Keratinocyte (primary cell): ENCODE measurements around the gene TDRD1. TPM values are rescaled to one million over a fixed set of nuclear protein-coding genes. Genes with fewer than 3 reads are reported as not detected.

ENCODE experiments used
- DNase-seq: peaks from one replicate; pipeline ENCODE4 v3.0.0-alpha.2; 2011; ENCODE audit warnings: low read depth, missing footprints, low spot score
- FAIRE-seq: peaks from 2 replicates; lab custom pipeline; 2011; peaks lifted over from hg19 to GRCh38; lab: Jason Lieb, UNC
- H2AFZ ChIP-seq: 2 replicates; pipeline ENCODE4 v1.6.0; 2012; ENCODE audit warnings: low read length, control low read depth, inconsistent platforms; ENCODE audit not compliant: control insufficient read depth
- H3K27ac ChIP-seq: 2 replicates; pipeline ENCODE4 v1.5.1; 2011; ENCODE audit warnings: low read length; ENCODE audit not compliant: control insufficient read depth, insufficient read depth
- H3K27me3 ChIP-seq: 3 replicates; pipeline ENCODE4 v1.6.0; 2011; ENCODE audit warnings: low read length; ENCODE audit not compliant: control insufficient read depth, insufficient read depth; ENCODE audit errors: extremely low read depth
- H3K36me3 ChIP-seq, 2 experiments: 2 replicates in 1 of 2; 3 replicates in 1 of 2; pipeline ENCODE4 v1.5.1; 2011; ENCODE audit warnings: low read length in 2 of 2, mild to moderate bottlenecking in 1 of 2; ENCODE audit not compliant: control insufficient read depth in 2 of 2, insufficient read depth in 2 of 2; ENCODE audit errors: extremely low read depth in 1 of 2
- H3K4me1 ChIP-seq: 3 replicates; pipeline ENCODE4 v1.5.1; 2011; ENCODE audit warnings: low read length; ENCODE audit not compliant: control insufficient read depth, insufficient read depth; ENCODE audit errors: extremely low read depth
- H3K4me2 ChIP-seq: 3 replicates; pipeline ENCODE4 v1.6.0; 2011; ENCODE audit warnings: low read depth, low read length; ENCODE audit not compliant: control insufficient read depth, insufficient read depth; ENCODE audit errors: extremely low read depth
- H3K4me3 ChIP-seq, 3 experiments: fragments of 200-600 bp in 1 of 3; sonication (generic) in 1 of 3; 2 replicates in 2 of 3; 3 replicates in 1 of 3; pipeline ENCODE4 v1.5.1; 2011 to 2016; ENCODE audit warnings: low read length in 3 of 3, mild to moderate bottlenecking in 3 of 3, control low read depth in 2 of 3, inconsistent platforms in 1 of 3, low read depth in 1 of 3, mixed read lengths in 1 of 3, mixed run types in 1 of 3, moderate library complexity in 1 of 3; ENCODE audit not compliant: control insufficient read depth in 2 of 3, insufficient read depth in 2 of 3; ENCODE audit errors: extremely low read depth in 1 of 3
- H3K79me2 ChIP-seq: 2 replicates; pipeline ENCODE4 v1.6.0; 2012; ENCODE audit warnings: low read length; ENCODE audit not compliant: control insufficient read depth, insufficient read depth
- H3K9ac ChIP-seq: 3 replicates; pipeline ENCODE4 v1.6.0; 2011; ENCODE audit warnings: low read length; ENCODE audit not compliant: control insufficient read depth, insufficient read depth; ENCODE audit errors: extremely low read depth
- H3K9me1 ChIP-seq: 3 replicates; pipeline ENCODE4 v1.6.0; 2011; ENCODE audit warnings: low read length; ENCODE audit not compliant: control insufficient read depth, insufficient read depth; ENCODE audit errors: extremely low read depth
- H3K9me3 ChIP-seq: 2 replicates; pipeline ENCODE4 v1.5.1; 2012; ENCODE audit warnings: low read depth, low read length; ENCODE audit not compliant: control insufficient read depth
- H4K20me1 ChIP-seq: 3 replicates; pipeline ENCODE4 v1.6.0; 2011; ENCODE audit warnings: low read length; ENCODE audit not compliant: control insufficient read depth, insufficient read depth; ENCODE audit errors: extremely low read depth
- CTCF ChIP-seq, 3 experiments: IDR thresholded peaks in 1 of 3; conservative IDR thresholded peaks in 1 of 3; optimal IDR thresholded peaks in 1 of 3; 2 replicates in 2 of 3; 3 replicates in 1 of 3; pipeline versions ENCODE3 to v1.5.1; 2011; ENCODE audit warnings: low read length in 3 of 3, mild to moderate bottlenecking in 3 of 3, moderate library complexity in 2 of 3, control low read depth in 1 of 3, inconsistent platforms in 1 of 3; ENCODE audit not compliant: insufficient read depth in 2 of 3; ENCODE audit errors: extremely low read depth in 1 of 3
- EZH2 ChIP-seq: IDR thresholded peaks from one replicate; pipeline ENCODE4 v1.6.1; 2012; ENCODE audit warnings: inconsistent platforms, mild to moderate bottlenecking, low read length, moderate library complexity
- dilution Hi-C: fragments of 300-500 bp; cut with MboI; formaldehyde crosslinking; loops from one replicate; pipeline ENCODE4 v1.7.0; 2020; ENCODE audit warnings: low sequenced_read_pairs; ENCODE audit not compliant: extremely low pct_ligation_motif_present
- polyA plus RNA-seq, 5 experiments: library from polyadenylated mRNA; depleted of rRNA in 3 of 5; stranded (reverse) in 3 of 5; stranded (forward) in 1 of 5; unstranded in 1 of 5; fragments of >200 nt; gene quantifications; 1 replicate in 1 of 5; 2 replicates in 3 of 5; 3 replicates in 1 of 5; pipeline versions ENCODE4 v1.2.1 to v1.2.3, GENCODE V29; 2011 to 2012; ENCODE audit warnings: missing spikeins in 2 of 5, low read depth in 1 of 5, low replicate concordance in 1 of 5
- small RNA-seq, 3 experiments: library from RNA; depleted of rRNA; stranded (forward); fragments of <200 nt; gene quantifications; one replicate each; pipeline ENCODE3, GENCODE V24; 2012; ENCODE audit warnings: low read depth in 3 of 3, low replicate concordance in 1 of 3; ENCODE audit not compliant: insufficient read length in 3 of 3

TDRD1 gene
- polyA plus RNA-seq, 1 donor (not counting 4 experiments of a cell fraction or from before 2014, with no cell fraction given): 0.56 TPM

- TF ChIP-seq CTCF (optimal IDR thresholded peaks at IDR 0.05 in 1 of 3, IDR thresholded peaks at IDR 0.05 in 1 of 3, conservative IDR thresholded peaks at IDR 0.05 in 1 of 3; ENCODE audit: extremely low read depth in 1 of 3, insufficient read depth in 2 of 3, low read length in 3 of 3): no peak
- no peak for TF ChIP-seq EZH2
- FAIRE-seq: no peak
- H3K9ac ChIP-seq: no peak overlapping the region
Measured at GRCh38 chr10:114281461-114281860, 102.3 kb downstream of the TDRD1 start.

More at GRCh38 chr10:114281461-114281860, 102.3 kb downstream of the TDRD1 start:
- Histone ChIP-seq H3K79me2 (no peaks in the 10 kb centered on the region), H4K20me1 (no peaks in the 10 kb centered on the region), H3K9me3 (no peaks in the 10 kb centered on the region), H3K27ac (no peak overlapping the region), H3K4me2 (no peak overlapping the region), H3K9me1 (no peaks in the 10 kb centered on the region), H3K27me3 (no peaks in the 10 kb centered on the region), H3K4me1 (peaks cover 9% of the 10 kb centered on the region), H2AFZ (no peak overlapping the region), H3K4me3 (no peak overlapping the region), H3K36me3 (no peaks in the 10 kb centered on the region)
- no peak for DNase-seq
- dilution Hi-C loops: no loop called here

Small RNA genes within 50 kb of the gene (small RNA-seq; reads per million reads assigned to genes)
- 0 reads per million in 3 experiments for gene RF02277

Other genes with a start within 250 kb of the TDRD1 start
- gene ADRB1, start 135.5 kb upstream of the TDRD1 start, polyA plus RNA-seq: 0.04 to 0.07 TPM (median 0.05 TPM) in 3 replicates
- gene CCDC186, start 5.2 kb upstream of the TDRD1 start, polyA plus RNA-seq: 6.5 to 13.0 TPM (median 8.0 TPM) in 3 replicates
- gene VWA2, start 59.9 kb downstream of the TDRD1 start, polyA plus RNA-seq: 0.35 to 0.49 TPM (median 0.41 TPM) in 3 replicates
- gene AFAP1L2, start 225.1 kb downstream of the TDRD1 start, polyA plus RNA-seq: 36.8 to 52.5 TPM (median 40.4 TPM) in 3 replicates